GM19351 (cell line): ENCODE measurements around the gene TEX2.

Experiments
- ATAC-seq: cut with Tn5 transposase; IDR thresholded peaks from one replicate; pipeline ENCODE4 v1.9.1; 2021; ENCODE audit warnings: mild to moderate bottlenecking, moderate library complexity; ENCODE audit not compliant: unreplicated experiment

Gene TEX2

DNA sequence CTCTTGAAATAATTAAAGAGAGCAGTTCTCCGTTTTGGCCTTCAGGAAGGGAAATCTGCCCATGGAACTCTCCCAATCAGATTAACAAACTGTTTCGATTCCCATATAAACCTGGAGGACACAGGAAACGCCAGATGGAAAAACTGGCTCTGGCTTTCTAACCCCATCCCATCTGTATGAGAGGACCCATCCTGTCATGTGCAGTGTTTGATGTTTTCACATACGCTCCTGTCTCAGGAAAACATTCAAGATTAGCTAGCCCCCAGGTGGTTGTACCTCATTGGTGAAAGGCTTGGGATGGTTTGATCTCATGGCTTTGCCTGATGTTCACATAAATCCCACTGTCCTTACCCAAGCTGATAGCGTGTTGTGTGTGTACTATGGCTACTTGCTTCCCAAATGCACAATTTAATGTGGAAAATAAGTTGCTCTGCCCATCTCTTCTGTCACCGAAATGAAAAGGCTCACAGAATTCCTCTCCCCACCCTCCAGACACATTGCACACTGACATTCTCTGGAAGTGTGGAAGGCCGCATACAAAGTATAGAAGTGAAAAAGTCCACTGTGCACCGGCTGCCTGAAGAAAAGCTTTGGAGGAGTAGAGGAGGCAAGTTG is 114.9 kb downstream of the TEX2 start:
- no peak for ATAC-seq

DNA sequence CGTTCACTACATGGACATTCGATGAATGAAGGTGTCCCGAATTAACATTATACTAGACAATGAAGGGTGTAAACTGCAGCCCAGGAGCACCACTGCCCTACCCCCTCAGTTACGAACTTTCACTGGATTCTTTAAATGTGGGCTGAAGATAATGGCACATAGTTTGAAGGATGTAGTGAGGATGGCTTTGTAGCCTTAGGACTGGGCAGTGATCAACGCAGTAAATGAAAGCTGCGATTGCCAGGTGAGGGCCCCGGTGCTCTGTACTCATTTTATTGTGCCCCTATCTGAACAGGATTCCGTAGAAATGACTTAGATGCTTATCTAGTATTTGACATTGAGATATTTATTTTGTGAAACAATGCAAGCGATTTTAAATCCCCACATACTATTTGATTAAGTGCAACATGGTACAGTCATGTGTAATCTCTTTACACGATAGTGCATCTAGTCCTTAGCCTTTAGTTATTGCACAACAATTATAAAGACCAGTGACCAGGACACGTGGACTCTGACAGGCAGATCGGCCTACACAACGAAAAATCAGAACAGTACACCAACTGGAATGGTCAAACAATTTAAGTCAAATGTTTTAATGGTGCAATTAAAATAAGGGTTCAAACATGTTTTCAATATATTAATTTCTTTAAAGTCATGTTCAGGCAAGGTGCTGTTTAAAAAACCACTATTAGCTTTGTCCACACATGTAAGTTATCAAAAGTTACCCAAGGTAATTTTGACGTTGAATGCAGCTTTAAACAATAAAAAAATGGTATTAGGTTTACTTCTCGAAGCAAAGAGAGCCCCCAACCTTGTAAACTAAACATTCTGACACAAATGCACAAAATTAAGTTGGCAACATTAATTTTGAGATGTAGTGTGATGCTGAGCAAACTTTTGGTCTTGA is 115.7 kb downstream of the TEX2 start:
- no peak for ATAC-seq

DNA sequence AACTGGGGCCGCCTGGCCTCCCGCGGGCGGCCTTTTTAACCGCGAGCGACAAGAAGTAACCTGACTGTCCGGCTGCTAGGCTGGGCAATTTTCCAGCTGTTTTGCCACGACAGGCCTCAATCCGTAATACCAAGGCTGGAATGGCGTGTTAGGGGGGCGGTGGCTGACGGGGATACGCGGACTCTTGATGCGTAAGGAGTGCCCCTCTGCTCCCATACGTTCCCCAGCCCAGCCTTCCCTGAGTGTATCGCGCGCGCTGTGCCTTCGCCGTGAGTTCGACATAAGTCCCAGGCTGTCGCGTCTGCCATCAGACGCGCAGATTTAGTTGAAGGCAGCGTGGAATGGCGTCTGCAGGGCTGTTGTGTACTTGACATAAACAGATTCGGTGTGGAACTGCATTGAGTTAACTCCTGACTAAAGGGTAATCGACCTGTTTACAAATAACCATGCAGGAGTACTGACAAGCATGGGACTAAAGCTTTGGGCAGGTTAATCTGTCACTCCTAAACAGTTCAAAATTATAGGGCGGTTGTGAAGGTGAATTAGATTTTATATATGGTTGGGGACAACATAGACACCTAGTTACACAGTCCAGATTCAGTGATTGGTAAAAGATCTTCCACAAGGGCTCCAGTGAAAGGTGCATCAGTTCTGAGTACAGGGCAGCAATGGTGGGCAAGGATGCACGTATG is 116.5 kb downstream of the TEX2 start:
- ATAC-seq, result peak; percentile 17

DNA sequence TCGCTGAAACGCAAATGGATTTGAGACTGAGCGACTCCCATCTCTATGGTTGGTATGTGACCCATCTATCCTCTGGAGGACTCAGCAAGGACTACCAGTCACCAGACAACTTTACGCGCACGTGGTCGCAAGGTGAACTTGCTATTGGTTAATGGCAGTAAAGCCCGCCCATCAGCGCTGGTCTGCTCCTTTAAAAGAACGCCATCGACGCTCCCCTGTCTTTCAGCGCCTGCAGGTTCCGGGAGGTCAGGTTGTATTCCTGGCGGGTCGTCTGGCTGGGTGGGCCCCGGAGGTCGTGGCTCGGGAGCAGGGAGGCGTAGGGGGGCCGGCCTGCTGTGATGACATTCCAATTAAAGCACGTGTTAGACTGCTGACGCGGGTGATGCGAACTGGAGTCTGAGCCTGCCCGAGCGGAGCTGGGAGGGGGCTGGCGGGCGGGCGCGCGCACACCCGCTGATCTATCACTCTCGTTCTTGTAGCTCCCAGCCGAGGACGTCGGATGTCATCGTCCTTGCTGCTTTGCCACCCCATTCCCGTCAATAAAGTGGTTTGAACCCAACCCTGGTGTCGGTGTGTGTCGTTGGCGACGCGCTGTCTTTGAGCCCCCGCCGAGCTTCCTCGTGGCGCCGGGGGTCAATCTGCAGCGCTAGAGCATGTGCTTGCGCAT is 117.2 kb downstream of the TEX2 start:
- peak; percentile 92 for ATAC-seq

DNA sequence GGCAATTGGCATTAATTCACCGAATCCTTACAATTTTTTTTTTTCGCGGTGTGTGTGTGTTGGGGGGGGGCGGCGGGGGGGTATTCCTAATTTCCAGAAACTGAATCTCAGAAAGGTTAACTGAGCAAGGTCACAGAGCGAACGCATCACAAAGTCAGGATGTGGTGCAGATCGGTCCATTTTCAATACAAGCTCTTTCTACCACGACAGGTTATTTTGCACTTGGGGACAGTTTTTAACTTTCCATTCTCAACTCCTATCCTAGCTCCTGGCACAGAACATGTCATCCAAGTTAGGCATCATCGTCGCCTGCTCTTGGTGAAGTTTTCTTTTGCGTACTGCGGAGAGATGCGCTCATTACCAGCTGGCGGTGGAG is 117.7 kb downstream of the TEX2 start:
- ATAC-seq, result peak; percentile 11

DNA sequence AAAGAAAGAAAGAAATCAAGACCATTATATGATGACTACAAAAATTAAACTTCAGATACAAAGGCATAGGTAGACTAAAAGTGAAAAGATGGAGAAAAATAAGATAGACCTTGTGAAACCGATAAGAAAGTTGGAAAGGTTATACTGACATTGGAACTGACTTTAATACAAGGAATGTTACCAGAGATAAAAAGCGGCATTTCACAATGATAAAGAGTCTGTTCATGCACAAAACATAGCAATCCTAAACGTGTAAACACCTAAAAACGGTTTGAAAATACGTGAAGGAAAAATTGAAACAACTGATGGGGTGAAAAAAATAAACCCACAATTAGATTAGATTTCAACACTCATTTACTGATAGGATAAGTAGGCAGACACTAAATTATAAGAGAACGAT is 123.5 kb downstream of the TEX2 start:
- no peak for ATAC-seq

DNA sequence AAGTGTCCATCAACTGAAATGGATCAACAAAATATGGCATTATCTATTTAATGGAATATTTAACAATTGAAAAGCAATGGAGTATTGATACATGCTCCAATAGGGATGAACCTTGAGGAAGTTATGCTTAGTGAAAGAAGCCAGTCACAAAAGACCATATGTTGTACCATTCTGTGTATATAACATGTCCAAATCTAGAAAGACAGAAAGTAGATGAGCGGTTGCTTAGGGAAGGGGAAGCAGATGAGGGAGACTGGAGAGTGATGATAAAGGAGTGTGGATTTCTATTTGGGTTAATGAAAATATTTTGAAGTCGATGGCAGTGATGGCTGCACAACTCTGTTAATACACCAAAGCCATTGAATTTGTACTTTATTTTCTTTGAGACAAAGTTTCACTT is 124.6 kb downstream of the TEX2 start:
- ATAC-seq, result no peak

DNA sequence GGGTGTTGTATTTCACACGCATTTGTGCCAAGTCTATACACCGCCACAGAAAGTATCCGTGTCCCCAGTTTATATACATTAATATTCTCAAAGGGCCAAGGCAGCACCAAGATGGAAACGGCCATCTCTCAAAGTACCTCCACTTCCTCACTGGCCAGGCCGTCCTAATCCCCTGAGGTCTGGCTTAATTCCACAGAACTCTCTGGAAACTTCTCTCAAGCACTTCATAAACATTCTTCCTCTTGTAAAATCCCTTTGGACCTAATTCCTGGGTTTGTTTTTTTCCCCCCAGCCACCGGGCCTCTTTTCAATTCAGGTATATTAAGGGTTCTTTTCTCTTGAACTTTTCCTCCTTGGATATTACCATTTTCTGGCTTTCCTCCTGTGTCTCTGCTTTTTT is 128.1 kb downstream of the TEX2 start:
- ATAC-seq, result no peak

DNA sequence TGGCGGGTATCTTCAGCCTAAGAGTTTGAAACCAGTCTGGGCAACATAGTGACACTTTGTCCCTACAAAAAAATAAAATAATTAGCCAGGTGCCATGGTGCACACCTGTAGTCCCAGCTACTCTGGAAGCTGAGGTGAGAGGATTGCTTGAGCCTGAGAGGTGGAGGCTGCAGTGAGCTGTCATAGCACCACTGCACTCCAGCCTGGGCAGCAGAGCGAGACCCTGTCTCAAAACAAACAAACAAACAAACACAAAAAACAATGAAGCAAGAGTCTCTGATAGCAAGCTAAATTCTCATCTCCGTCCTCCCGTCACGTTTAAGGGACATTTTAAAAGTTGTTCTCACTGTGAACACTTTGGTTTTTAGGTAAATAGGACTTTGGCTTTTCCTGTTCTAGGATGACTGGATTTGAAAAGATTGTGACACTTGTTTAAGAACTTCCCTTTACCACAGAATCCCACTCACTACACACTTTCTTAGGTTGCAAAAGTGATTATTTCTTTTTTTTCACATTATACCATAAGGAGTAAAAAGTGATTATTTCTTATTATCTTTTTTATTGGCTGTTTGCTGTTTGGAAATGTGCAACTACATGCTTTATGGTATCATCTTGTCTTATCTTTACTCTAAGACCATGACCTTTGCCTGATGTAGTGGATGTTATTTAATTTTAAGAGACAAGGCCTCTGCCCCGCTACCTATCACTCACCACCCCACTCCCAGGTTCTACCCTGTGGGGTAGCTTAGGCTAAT is 128.7 kb downstream of the TEX2 start:
- ATAC-seq, result no peak

DNA sequence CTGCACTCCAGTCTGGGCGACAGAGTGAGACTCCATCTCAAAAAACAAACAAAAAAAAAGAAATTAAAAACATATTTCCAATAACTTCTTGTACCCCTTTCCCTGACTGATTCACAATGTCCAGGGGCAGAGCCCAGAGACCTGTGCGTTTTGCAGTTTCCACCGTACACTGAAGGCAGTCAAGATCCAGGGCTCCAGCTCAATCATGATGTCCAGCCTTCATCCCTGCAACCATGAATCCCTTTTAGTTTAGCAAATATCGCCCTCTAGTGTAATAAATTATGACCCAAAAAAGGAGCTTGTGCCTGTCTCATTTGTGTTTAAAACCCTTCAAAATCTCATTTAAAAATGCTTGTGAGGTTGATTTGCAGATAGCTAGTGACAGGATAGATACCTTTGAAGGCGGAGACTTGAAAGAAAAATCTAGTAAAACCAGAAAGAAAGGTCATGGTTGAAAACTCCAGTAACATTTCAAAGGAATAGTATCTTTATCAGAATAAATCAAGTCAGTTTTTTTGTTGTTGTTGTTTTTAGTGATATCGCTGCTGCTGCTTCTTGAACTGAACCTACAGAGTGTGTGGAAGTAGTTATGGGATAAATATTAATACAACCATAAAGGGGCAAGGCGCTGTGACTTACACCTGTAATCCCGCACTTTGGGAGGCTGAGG is 129.4 kb downstream of the TEX2 start:
- ATAC-seq, result no peak

DNA sequence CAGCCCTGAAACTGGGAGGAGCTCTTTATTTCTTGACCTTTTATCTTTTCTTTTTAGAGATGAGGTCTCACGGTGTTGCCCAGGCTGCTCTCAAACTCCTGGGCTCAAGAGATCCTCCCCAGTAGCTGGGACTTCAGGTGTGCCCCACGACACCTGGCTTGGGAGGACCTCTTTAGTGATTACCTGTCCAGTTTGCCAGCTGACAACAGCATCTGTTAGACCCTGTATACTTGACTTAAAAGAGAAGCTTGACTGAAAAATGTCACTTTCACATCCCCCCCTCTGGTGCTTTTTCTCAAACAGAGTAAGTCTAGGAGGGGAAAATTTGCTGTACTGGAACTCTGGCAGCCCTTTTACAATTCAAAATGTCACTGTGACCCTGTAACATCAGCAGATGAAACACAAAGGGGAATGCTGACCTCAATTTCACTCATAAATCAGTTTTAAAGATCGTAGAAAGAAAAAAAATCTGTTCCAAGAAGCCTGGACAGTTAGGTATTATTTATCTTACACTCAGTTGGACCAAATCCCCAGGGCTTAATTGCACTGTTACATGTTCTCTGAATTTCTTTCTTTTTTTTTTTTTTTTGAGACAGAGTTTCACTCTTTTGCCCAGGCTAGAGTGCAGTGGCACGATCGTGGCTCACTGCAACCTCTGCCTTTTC is 131.3 kb downstream of the TEX2 start:
- ATAC-seq, result no peak

DNA sequence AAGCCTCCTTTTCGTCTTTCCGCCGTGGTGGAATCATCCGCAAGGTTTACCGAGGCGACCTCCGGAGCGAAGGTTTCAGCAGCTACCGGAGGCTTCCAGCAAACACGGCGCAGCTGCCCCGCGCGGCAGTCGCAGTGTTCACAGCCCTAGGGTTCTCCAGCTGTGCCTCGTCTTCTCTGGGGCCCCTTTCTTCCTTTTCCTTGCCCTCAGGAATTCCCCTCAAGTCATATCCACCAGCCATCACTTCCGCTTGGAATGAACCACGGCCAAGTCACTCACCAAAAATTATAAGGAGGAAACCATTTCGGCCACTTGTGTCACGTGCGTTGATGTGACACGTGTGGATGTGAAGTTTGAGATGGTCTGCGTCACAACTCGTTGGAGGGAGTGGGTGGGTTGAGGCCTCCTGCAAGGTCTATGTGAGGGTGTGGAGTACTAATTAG is 132.5 kb downstream of the TEX2 start:
- peak; percentile 19 for ATAC-seq

DNA sequence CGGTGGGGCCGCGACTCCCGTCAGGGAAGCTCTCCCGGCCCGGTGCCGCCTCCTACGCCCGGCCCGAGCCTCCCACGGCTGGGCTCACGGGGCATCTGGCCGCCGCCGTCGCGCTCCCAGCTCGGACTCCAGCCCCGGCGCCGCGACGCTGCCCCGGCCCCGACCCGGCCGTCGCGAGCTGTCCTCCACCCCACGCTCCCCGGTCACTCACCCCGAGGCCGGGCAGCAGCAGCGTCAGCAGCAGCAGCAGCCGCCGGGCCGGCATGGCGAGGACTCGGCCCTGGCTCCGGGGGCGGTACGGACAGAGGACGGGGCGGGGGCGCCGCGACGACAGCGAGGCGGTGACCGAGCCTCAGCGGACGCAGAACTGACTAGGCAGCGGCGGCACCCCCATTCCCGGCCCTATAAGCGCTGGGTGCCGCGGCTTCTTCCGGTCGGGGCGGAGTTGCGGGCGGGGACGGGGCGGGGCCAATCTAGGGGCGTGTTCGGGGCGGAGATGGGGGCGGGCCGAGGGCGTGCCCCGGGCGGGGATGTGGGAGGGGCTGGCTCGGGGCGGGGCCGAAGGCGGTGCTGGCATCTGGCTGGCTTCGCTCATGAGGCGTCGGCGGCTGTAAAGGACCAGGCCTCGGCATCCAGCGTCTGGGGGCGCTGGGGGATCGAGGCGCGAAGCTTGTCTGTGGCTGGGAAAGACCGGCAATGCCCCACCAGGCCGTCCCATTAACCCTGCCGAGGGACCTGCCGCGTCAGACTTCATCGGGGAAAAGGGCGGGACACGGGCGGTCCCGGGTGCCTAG is 133.1 kb downstream of the TEX2 start, which contains the start of gene ERN1:
Gene ERN1 (minus strand): TSS at position 380 of the 794 bp plus-strand sequence. CDS start 115 bp downstream, at position 265.
- peak; percentile 76 for ATAC-seq

DNA sequence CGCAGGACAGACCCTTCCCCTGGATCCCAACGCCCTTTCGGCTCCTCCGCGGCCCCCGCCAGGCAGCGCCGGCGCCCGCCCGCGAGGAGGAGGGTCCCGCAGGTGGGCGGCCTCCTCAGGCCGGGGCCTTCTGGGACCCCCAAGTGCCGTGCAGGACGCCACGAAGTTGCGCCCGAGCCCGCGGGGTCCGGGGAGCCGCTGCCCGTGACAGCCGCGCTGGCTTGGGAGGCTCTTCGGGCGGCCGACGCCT is 133.6 kb downstream of the TEX2 start:
- no peak for ATAC-seq

DNA sequence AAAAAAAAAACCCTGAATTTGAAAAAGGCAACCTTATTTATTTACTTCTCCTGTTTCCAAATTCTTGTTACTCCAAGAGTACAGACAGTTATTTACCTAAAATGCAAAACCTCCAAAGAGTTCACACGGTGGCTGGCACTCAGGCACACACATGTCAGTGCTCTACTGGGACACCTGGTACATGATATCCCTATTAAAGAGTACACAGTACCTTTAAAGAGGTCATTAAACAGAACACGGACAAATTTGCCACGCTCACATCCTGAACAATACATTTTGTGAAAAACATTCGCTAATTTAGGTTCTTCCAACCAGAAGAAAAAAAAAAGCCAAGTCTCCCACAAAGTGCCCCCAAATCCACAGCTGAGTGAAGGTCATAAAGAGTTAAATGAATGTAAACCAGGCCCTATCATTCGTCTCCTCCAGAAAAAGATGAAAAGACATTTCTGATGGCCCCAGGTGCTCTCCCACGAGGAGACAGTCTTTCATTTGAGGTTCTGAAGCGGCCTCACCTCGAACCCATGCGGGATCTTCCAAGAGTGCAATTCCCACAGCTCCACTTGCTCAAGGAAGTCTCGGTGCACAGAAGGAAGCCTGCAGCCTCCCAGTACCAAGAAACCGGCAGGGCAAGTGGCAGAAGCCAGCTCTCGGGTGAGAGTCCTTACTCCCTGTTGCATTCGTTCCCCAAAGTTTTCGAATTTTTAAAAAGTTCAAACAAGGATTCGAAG is 134.1 kb downstream of the TEX2 start:
- no peak for ATAC-seq

DNA sequence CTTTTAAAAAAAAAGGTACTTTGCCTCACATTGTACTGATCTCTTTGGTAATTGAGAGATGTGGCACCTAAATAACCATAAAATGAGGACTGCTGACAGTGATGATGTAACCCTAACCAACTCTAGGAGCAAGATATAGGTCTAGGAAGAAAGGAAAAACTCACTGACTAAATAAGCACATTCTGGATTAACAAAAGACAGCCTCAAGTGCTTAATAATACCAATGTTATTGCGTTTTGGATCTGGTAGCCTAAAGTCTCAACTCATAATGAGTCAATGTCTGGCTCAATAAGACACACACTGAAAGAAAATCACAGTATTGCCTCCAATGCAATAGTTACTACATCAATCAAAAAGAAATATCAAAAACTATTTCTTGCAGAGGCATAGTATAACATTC is 136.1 kb downstream of the TEX2 start:
- ATAC-seq, result no peak

DNA sequence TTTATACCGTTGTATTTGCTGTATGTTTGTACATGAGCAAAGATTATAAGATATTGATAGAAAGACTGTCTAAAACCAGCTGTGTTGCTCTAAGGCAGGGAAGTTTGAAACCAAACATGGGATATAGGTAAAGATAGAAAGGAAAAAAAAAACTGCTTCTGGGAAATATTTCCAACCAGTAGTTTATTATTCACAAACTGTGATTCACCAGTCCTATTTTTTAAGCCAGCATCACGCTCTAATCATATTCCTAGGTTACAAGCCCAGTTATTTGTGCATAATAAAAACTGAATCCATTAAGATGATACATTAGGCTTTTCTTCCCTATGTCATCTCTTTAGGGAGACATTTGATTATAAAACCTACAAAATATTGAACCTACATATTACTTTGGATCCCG is 137.1 kb downstream of the TEX2 start:
- no peak for ATAC-seq

DNA sequence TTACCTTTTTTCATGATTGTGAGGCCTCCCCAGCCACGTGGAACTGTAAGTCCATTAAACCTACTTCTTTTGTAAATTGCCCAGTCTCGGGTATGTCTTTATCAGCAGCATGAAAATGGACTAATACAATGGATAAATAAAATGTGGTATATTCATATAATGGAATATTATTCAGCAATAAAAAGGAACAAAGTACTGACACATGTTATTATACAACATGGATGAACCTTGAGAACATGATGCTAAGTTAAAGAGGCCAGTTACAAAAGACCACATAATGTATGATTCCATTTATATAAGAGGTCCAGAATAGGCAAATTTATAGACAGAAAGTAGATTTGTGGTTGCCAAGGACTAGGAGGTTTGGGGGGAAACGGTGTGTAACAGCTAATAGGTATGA is 138.5 kb downstream of the TEX2 start:
- no peak for ATAC-seq
